Stimulated activated CD4-positive, alpha-beta T cell treated with anti-CD3 and anti-CD28 coated beads, Interleukin-12 subunit alpha, Interleukin-12 subunit beta, amount 100 ng/mL, for 24 hours (primary cell): Measurements from ENCODE around the gene KLHDC2.
"Not testable (repeated sequence)": the region's sequence is repeated elsewhere in the genome, so short reads cannot be mapped to it uniquely, and the experiment has no call there.

Experiments used
- DNase-seq, 2 experiments: peaks; one replicate each; pipeline ENCODE4 v3.0.0-alpha.2; 2020; ENCODE audit warnings: low read depth in 2 of 2

The KLHDC2 gene

DNA sequence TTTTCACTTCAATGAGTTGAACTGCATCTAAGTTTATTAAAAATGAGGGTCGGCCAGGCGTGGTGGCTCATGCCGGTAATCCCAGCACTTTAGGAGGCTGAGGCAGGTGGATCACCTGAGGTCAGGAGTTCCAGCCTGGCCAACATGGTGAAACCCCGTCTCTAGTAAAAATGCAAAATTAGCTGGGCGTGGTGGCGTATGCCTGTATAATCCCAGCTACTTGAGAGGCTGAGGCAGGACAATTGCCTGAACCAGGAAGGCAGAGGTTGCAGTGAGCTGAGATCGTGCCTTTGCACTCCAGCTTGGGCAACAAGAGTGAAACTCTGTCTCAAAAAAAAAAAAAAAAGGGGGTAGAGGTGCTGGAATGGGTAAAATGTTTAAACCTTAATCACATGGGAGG, 13.1 kb downstream of the KLHDC2 start:
- DNase-seq = not testable (repeated sequence)

DNA sequence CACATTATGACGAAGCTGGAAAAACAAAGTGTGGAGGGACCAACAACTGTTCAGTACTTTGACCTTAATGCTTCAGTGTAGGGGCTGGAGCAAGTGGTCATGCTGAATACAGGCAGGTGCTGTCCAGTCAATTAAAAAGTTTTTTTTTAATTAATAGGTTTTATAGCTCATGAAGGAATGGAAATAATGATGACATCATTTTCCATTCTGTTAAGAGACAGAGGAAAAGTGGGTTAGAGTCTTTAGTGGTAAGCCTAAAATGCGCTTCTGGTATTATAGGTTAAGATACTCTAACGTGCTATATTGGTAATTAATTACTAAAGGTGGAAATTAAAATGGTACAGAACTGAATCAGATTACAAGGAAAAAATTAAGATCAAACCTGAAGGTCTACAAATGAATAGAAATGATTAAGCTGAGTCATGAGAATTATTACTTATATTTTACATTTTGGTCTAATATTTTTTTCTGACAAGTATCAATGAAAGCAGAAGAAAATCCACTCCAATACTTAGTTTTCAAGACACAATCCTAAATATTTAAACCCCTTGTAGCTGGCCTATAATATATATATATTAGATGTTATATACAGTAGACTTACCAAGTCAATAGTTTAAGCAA, 15.6 kb downstream of the KLHDC2 start:
- no peak for DNase-seq

DNA sequence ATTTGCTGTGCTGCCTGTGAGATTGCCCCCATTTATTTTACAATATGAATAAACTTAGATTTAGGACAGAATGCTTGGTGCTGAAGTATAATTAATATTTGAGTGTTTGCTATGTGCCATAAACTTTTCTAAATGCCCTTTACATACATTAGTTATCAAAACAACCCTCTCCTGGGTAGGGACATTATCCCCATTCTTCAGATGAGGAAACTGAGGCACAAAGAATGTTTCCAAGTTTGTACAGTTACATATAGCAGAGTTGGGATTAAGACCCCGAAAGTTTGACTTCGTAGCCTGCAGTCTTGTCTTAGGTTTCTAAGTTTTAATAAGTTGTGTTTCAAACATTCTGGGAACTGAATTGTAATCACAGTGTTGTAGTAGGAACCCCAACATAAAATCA, 18.4 kb downstream of the KLHDC2 start:
- no peak for DNase-seq

DNA sequence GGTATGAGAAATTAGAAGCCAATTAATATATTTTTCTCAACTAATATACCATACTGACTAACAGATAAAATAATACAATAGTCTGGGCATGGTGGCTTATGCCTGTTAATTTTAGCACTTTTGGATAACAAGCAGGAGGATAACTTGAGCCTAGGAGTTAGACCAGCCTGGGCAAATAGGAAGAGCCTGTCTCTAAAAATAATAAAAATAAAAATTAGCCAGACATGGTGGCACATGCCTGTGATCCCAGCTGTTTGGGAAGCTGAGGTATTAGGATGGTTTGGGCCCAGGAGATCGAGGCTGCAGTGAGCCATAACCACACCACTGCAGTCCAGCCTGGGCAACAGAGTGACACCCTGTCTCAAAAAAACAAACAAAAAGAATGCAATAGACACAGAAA, 24.7 kb downstream of the KLHDC2 start:
- no peak for DNase-seq

DNA sequence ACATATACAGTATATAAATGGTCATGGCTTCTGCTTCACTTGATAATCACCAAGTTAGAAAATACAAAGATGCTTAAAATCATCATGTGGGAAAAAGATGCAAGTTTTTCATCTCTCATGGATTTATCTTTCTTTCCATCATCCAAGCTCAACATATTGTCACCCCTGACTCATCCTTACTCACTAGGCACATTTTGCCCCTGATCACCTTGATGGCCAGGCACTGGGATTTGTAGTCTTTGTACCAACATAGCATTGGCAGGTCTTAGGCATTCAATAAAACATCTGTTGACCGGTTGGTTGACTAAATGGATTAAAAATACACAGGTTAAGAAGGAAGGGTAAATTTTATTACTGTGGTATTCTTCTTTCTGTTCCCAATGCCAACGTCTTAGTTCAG, 28.1 kb downstream of the KLHDC2 start:
- no peak for DNase-seq

DNA sequence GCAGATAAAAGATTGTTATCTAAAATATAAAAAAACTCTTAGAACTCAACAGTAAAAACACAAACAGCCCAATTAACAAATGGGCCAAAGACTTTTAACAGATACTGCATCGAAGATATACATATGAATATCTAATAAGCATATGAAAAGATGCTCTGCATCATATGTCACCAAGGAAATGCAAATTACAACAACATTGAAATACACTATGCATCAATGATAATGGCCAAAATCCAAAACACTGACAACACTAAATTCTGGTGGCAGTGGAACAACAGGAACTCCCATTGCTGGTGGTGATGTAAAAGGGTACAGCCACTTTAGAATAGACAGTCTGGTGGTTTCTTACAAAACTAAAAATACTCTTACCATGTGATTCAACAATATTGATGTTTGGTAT, 40.8 kb downstream of the KLHDC2 start:
- DNase-seq = no peak

DNA sequence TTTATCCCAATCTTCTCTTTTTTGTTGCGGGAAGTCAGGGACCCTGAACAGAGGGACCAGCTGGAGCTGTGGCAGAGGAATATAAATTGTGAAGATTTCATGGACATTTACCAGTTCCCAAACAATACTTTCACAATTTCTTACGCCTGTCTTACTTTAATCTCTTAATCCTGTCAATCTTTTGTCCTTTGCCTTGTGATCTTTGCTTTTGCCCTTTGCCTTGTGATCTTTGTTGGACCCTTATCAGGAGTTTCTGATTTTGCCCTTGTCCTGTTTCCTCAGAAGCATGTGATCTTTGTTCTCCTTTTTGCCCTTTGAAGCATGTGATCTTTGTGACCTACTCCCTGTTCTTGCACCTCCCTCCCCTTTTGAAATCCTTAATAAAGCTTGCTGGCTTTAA, 48.2 kb downstream of the KLHDC2 start:
- not testable (repeated sequence) for DNase-seq

DNA sequence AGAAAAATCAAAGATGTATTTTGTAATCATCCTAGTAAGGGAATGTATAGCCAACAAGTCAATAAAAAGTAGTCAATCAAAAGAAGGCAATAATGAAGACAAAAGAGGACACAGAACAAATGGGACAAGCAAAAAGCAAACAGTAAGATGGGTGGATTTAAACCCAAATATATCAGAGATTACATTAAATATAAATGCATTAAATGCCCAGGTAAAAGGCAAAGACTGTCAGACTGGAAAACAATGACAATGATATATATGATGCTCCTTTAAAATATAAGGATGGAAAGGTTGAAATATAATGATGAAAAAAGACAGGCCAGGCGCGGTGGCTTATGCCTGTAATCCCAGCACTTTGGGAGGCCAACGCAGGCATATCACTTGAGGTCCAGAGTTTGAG, 48.9 kb downstream of the KLHDC2 start:
- DNase-seq = no peak

DNA sequence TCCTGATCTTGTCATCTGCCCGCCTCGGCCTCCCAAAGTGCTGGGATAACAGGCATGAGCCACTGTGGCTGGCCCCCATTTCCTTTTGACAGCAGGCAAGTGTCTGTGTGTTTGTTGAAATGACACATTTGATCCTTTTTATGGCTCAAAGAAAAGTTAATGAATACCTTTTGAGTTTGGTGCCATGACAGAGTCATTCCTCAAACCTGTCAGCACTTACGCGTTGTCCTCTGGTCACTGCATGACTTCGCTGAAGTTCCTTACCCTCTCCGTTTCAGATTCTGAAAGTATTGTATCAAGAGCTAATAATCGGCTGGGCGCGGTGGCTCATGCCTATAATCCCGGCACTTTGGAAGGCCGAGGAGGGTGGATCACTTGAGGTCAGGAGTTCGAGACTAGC, 52.2 kb downstream of the KLHDC2 start:
- no peak for DNase-seq

DNA sequence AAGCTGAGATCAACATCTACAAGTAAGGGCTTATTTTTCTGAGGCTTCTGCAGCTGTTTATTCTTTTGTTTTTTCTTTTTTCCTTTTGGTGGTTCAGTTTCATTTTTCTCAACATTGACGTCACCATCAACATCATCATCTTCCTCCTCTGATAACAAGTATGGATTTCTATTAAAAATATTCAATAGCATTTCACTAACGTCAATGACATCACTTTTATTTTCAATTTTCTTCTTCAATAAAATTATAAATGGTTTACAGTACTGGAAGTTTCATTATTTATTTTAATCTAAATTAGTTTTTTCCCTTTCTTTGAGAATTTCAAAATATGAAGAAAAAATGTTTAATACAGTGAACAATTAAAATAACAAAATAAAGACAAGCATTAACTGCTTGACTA, 60.7 kb downstream of the KLHDC2 start:
- no peak for DNase-seq
